HG02973 (cell line): ENCODE results near the gene RNF123.

Experiments used
- ATAC-seq: cut with Tn5 transposase; IDR thresholded peaks from one replicate; pipeline ENCODE4 v1.9.1; 2021; ENCODE audit warnings: moderate library complexity; ENCODE audit not compliant: unreplicated experiment

The RNF123 gene

DNA sequence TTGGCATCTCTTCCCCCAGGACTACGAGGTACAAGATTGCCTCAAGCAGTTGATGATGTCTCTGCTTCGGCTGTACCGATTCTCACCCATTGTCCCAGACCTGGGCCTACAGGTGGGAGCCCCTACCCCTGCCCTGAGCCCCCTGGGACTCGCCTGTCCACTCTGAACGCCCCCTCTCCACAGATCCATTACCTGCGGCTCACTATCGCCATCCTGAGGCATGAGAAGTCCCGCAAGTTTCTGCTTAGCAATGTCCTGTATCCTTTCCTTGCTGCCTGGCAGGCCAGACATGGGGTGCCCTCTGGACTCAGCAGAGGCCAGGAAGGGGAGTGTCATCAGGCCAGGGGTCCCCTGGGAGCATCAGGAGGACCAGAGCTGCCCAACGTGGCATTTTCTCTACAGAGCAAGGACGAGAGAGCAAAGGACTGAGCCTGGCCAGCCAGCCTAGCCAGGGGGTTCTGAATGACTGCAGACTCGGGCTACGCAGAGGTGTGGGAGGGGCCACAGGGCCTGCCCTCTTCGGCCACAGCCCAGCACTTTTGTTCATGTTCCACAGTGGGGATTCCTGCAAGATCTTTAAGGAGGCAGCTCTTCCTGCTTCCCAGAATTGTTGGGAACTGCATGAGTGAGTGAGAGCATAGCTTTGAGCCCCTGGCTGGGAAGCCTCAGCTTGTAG, 11.2 kb downstream of the RNF123 start:
- no peak for ATAC-seq

DNA sequence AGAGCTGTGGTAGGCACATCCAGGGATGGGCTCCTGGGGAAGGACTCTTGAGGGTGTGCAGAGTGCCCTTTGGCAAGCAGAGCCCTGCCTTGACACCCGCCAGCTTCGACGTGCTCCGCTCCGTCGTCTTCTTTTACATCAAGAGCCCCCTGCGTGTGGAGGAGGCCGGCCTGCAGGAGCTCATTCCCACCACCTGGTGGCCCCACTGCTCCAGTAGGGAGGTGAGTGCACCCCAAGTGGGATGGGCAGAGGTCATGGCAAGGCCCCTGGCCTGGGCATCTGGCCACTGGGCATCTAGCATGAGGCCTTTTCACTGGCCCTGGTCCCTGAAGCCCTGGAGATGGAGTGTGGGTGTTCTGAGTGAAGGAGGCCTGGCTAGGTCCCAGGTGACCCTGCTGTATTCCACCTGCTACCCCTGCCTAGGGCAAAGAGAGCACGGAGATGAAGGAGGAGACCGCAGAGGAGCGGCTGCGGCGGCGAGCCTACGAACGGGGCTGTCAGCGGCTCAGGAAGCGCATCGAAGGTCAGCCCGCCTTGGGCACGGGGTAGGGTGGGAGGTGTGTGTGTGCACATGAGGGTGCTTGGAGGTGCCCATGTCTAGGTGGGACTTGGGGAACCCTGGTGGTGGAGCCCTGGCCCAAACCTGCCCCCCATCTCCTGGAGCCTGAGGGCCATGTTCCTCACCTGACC, 12.2 kb downstream of the RNF123 start:
- no peak for ATAC-seq

DNA sequence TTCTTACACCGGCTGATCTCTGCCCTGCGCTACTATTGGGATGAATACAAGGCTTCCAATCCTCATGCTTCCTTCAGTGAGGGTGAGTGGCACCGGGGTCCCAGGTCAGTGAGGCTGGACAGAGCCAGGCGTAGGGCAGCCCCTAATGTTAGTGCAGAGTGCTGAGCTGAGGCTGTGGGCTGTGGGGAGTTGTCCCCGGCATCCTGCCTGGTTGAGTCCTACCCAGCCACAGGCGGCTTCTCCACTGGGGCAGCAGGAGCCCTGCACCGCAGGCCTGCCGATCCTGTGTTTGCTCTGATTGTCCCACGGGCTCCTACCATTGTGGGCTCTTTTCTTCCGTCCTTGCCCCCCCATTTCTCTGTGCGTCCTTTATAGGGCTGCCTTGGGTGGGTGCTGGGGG, 13.3 kb downstream of the RNF123 start:
- ATAC-seq = no peak

DNA sequence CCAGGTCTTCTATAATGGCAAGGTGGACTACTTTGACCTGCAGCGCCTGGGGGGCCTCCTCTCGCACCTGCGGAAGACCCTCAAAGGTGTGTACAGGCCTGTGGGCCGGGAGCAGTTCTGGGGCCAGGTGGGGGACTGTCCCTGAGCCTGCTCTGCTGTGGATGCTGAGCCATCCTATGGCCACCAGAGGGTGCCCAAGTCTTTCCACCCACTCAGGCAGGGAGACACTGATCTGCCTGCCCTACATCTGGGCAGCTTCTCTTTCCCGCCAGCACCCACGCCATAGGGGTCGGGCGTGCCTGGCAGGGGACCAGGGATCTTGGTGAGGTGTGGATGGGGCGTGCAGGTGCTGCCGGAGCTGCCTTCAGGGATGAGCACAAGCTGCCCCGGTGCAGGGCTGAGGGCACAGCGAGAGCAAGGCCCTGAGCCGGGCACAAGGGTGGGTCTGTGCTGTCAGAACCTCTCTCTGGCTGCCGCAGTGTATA, 14.1 kb downstream of the RNF123 start:
- no peak for ATAC-seq

DNA sequence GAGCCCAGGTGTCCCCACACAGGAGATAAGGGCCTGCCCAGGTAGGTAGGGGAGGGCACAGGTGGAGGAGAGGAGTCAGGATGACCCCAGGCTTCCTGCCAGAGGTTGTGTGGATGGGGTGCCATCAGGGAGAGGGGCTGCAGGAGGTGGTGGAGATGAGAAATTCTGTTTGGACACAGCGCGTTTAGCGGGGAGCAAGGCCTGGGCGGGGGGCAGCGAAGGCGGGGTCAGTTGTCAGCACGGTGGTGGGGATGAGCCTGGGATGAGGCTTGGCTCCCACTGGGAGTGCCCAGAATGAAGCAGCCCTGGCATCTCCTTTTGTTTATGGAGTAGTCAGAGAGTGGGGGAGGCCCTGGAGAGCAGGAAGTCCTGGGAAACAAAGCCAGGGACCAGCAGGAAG, 14.6 kb downstream of the RNF123 start:
- ATAC-seq = no peak

DNA sequence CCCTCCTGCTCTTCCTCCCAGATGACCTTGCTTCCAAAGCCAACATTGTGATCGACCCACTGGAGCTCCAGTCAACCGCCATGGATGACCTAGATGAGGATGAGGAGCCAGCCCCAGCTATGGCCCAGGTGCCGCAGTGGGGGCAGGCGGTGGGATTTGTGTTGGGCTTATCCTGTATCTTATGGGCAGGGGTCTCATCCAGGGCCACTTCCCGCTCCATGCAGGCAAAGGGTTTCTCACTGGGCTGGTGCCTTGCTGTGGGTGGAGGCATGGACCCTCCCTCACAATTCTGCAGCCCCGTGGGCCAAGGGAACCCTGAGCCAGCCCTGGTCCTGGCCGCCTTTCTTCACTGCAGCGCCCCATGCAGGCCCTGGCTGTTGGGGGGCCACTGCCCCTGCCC, 15.3 kb downstream of the RNF123 start:
- no peak for ATAC-seq

DNA sequence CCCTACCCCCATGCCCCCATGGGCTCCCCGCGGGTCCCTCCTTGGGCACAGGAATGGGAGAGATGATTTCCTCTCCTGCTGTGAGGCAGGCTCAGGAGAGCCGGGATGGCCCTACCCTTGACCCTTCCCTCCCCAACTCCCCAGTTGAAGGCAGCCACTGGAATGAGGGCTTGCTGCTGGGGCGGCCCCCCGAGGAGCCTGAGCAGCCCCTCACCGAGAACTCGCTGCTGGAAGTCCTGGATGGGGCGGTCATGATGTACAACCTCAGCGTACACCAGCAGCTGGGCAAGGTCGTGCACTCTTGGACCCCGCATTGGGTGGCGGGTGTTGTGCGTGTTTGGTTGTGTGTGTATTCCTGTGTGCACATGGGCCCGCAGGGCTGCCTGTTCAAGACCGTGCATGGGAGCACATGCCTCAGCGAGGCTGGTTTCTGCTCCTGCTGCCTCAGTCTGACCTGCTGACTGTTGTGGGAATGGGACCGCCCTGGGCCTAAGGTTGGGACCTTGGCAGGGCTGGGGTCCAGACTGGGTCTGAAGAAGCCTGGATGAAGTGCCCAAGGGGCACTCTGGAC, 16.1 kb downstream of the RNF123 start:
- no peak for ATAC-seq

DNA sequence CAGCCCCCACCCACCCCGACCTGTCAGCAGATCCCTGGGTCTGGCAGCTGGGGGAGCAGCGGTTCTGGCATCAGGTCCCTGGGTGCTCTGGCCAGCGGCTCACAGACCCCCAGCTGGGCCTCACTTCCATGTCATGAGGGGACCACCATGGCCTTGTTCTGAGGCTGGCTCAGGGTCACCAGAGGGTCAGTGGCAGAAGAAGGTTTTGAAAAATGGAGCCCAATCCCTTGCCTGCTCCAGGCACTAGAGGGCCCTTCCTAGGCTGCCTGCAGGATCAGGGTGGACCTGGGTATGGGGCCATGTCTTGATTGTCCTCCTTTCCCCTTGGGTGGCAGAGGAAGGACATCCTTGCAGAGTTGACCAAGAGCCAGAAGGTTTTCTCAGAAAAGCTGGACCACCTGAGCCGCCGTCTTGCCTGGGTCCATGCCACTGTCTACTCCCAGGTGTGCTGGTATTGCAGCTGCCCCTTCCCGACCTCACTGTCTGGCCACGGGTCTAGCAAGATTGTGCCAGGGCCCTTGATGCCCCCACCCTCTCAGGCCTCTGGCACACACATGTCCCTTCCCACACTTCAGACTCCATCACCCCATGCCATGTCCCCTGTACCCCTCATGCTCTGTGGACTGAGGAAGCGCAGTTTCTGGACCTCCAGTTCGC, 17.2 kb downstream of the RNF123 start:
- no peak for ATAC-seq

DNA sequence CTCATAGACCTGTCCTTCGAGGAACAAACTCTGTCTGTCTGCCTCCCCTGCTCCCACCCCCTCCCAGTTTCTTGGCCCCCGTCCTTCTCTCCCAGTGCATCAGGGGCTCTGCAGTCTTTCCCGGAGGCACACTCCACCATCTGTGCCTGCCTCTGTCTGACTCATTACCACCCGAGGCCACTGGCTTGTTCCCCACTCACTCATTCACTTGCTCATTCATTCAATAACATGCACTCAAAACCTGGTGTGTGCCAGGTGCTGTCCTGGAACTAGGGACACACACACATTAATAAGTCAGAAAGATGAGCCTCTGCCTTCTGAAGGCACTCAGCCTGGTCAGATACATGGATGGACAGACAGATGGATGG, 17.7 kb downstream of the RNF123 start:
- ATAC-seq = no peak

DNA sequence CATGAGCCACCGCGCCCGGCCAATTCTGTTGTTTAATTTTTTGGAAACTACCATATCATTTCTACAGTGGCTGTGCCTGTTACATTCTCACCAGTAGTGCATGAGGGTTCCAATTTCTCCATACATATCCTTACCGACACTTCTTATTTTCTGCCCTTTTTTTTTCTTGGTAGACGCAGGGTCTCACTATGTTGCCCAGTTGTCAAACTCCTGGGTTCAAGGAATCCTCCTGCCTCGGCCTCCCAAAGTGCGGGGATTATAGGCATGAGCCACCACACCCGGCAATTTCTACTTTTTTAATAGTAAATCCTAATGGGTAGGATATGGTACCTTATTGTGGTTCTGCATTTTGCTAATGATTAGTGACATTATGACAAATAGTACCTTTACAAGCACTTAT, 20.5 kb downstream of the RNF123 start:
- no peak for ATAC-seq

DNA sequence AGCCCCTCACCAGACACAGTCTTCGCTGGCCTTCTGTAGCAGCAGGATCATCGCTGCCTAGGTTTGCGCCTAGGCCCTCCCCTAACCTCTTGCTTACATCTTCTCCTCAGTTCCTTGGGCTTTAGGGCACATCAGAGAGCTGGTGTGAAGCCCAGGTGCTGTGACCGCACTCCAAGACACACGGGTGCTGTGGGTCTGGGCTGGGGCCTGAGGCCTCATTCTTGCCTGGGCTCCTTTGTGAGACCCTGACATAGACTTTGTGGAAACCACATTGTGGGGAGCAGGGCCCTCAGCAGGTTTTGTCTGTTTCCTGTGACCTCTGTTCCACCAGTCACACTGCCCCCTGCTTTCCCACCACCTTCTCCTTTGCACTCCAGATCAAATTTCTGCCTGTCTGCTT, 22.1 kb downstream of the RNF123 start:
- ATAC-seq = no peak

DNA sequence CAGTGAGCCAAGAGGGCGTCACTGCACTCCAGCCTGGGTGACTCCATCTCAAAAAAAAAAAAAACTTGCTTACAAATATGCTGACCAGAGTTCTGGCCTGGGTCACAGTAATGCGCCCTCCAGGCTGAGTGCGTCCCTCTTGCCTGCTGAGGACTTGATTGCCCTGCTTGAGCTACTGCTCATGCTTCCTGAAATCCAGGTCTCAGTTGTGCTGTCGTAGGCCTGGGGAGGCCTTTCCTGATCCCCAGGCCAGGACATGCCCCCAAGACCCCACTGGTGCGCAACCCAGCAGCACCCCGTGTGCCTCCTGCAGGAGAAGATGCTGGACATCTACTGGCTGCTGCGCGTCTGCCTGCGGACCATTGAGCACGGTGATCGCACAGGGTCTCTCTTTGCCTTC, 22.8 kb downstream of the RNF123 start:
- no peak for ATAC-seq

DNA sequence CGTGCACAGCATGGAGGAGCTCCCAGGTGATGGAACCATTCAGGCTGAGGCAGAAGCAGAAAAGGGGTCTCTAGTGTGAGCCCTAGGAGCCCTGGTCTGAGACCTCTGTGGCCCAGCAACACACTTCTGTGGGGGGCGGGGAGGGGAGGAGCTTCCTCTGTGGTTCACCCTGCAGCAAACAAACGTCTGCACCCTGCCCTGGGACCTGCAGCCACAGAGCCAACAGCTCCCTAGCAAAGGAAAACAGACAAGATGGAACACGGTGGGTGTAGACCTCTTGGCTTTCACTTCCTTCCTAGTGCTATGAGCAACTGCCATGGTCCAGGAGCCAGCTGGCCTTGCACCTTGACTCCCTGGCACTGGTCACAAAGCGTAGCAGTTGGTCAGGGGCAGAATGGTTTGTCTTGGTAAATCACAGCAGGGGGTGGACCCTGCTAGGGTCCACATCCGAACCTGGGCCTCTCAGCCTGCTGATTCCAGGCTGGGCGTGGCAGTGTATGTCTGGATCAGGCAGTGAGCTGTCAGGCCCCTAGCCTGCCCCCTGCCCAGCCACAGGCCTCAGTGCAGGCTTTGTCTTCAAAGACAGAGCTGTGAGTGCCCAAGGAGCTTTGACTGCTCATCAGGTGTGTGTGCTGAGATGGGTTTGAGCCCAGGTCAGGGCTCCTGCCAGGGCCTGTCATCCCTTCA, 23.4 kb downstream of the RNF123 start:
- no peak for ATAC-seq

DNA sequence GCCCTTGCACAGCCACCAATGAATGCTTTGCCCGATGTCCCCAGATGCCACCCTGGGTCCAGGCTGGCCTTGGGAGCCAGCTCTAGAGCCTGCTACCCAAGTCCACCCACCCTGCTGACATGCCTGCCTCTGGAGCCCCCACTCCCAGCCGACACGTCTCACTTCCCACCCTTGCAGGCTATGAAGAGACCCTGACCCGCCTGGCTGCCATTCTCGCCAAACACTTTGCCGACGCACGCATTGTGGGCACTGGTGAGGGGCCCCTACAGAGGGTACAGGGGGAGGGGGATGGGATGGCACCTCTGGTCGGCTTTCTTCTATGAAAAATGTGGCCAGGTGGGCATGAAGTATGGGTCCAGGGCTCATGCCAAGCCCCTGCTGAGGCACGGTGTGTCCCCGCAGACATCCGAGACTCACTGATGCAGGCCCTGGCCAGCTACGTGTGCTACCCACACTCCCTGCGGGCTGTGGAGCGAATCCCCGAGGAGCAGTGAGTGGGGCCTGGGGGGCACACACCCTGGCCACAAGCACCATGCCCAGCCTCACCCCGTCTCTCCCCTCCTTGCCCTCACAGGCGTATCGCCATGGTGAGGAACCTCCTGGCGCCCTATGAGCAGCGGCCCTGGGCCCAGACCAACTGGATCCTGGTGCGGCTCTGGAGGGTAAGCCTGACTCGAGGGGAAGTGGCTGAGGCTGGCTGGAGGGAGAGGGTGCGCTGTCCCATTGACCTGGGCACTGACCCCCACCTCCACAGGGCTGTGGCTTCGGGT, 24.2 kb downstream of the RNF123 start:
- ATAC-seq = no peak

DNA sequence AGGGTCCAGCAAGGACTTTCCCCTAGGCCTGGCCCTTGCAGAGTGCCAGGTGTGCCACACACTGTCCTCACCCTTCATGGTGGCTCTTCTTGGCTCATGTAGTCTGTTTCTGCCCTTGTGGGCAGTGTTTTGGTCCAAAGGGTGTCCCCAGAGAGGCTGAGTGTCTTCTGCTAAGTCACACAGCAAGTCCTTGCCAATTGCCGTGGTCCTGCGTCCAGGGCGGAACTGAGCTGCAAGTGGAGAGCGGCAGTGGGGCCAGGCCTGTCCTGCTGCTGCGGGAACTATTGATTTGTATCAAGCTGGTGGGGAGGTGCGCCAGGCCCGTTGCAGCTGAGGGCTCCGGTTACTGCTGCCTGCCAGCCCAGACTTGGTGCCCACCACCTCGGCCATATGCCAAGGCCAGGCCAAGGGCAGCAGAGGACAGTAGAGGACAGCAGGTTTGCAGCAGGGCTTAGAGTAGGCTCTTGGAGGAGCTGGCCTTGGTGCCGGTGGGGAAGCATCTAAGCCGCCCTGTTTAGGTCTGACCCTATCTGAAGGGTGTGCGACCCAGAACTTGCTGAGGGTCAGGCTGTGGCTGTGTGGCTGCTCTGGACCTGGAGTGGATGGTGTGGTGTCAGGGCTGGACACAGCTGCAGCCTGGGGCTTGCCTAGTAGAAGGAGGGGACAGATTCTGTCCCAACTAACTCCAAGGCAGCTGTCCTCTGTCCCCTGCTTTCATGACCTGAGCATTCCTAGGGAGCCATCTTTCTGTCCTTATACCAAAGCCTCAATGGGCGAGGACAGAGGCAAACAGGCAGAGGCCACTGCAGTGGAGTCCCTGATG, 25.6 kb downstream of the RNF123 start:
- no peak for ATAC-seq

DNA sequence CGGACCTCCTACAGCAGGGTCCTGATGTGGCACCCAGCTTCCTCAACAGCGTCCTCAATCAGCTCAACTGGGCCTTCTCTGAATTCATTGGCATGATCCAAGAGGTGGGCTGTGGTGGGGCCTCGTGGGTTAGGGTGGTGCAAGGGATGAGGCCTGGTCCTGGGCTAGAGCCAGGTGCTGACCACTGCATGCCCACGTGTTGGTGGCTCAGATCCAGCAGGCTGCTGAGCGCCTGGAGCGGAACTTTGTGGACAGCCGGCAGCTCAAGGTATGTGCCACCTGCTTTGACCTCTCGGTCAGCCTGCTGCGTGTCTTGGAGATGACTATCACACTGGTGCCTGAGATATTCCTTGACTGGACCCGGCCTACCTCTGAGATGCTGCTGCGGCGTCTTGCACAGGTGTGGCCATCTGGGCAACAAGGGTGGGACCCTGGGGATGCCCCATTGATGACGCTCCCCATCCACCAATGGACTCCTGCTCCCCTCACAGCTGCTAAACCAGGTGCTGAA, 26.3 kb downstream of the RNF123 start:
- ATAC-seq = no peak

DNA sequence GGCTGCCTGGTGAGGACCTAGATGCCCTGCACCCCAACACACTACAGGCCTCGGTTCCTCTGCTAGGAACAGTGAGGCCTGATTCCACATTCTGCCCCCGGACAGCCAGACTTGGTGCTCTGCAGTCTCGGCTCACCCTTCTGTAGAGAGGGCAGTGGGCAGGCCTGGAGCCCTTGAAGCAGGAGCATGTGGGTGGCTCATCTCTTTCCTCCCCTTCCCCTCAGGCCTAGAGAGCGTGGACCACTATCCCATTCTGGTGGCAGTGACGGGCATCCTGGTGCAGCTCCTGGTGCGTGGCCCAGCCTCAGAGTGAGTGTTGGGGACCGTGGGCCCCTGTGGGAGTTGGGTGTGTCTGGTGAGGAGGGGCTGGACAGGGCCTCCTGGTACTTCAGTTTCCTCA, 26.8 kb downstream of the RNF123 start:
- ATAC-seq = no peak

DNA sequence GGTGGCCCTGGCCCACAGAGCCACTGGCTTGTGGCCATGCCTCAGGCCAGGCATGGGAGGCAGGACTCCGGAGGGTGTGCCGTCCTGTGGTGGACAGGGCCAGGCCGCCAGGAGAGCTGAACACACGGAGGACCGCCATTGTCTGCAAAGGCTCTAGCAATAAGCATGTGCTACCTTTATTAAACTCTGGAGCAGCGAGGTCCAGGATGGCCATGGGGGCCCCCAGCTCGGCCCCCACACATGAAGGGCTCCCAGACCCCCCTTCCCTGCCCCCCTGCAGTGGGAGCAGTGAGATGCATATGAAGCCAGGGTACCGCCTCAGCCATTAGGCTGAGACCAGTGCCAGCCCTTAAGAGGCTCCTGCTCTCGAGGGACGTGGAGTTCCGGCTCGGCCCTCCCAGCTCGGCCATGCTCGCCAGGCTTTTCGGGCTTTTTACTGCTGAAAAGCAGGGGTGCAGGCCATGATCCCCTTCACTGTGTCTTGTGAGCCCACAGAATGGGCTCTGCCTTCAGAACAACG, 27.4 kb downstream of the RNF123 start:
- no peak for ATAC-seq

DNA sequence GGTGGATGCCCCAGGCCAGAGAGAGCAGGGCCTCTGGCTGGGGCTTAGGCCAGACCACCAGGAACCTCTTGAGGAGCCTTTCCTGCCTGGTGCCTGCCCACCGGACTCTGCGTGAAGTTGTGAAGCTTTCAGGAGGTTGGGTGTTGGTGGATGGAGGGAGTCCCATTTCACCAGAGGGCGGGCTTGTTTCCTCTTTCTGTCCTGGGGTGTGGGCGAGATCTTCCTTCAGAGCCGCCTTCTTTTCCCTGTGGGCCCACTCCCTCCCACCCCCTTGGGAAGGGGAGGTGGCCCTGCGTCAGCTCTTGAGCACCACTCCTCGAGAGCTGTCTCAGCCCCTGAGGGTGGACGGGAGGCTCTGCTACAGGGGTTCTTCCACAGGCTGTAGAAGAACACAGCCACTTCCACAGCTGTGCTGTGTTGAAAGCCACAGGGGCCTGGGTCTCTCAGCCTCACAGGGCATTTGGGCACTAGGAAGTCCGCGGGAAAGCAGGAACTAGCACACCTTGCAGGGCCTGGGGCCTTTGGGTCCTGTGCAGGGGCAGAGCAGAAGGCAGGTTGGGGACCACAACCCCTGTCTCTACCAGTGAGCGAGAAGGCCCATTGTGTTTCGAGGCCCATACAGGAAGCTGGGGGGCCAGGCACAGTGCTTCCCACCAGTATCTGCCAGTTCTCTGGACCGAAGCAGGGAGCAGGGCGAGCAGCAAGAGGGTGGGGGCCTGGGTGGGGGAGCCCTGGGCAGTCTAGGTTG, 28.0 kb downstream of the RNF123 start:
- no peak for ATAC-seq
